NCI-H2196 treated with DMSO at 0.1 percent for 48 hours (cell line): Measurements from ENCODE around the gene RAF1.
A peak's percentile ranks its signal among the peaks of the same experiment; 100 is the strongest.
"Not testable (repeated sequence)": the region's sequence is repeated elsewhere in the genome, so short reads cannot be mapped to it uniquely, and the experiment has no call there.

Source experiments
- DNase-seq: peaks from one replicate; lab custom pipeline; 2025; ENCODE audit not compliant: unreplicated experiment; lab: John Stamatoyannopoulos, UW

RAF1 gene

DNA sequence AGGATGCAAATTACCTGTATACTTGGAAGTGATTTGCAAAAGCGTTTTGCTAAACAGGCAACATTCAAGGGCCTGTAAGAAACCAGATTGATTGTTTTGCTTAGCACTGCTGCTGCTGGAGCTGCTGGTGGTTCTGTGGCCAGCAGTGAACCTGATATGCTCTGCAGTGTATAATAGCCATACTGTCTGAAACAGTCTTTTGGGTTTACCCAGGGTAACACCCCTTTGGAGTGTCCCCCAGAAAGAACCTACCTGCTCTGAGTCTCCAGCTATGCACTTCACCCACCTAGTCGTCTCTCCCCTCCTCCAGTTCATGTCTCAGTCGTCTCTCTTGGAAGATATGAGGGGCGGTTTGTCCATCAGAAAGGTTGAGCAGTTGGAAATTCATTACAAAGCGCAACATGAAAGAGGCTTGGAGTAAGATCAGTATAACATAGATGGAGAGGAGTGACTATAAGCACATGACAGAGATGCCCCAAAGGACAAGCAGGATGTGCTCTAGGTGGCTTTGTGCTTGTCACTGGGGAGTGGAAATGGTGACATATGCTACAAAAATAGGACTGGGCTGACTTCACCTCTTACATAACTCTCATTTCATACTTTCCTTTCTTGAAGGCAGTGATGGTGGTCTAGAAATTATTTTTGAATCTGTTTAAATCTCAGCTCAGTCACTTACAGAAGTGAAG is 103.3 kb downstream of the RAF1 start:
- DNase-seq, result no peak

DNA sequence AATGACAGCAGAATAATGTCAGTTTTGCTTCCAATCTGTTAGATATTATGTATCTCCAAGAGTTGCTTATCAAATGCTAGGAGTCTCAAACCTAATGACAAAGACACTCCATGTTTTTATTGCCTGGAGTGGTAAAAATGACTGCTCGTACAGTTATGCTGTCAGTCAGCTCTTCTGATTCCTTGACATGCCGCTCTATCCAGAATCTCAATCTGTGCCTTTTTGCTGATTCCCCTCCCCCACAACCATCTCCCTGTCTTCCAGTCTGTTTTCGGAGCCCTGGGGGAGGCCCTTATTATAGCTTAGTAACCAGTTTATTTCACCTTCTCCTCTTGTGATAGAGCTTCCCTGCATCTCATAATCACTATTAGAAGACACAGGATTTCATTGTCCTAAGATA is 104.4 kb downstream of the RAF1 start:
- DNase-seq, result no peak

DNA sequence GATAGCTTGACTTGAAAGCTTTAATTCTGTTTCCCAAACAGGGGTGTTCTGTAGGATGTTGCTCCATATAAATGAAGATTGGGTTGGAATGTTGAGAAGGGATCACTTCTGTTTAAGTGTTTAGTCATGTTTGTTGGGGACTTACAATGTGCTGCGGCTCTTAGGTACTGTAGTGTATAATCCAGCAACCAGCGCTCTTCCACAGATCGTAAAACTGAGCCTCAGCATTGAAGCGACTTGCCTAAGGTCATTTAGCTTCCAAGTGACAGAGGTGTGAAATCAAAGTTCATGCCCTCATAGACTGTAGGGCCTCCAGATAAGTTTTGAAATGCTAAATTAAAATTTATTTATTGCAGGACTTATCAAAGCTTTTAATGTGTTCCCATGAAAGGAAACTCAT is 105.2 kb downstream of the RAF1 start:
- DNase-seq, result no peak

DNA sequence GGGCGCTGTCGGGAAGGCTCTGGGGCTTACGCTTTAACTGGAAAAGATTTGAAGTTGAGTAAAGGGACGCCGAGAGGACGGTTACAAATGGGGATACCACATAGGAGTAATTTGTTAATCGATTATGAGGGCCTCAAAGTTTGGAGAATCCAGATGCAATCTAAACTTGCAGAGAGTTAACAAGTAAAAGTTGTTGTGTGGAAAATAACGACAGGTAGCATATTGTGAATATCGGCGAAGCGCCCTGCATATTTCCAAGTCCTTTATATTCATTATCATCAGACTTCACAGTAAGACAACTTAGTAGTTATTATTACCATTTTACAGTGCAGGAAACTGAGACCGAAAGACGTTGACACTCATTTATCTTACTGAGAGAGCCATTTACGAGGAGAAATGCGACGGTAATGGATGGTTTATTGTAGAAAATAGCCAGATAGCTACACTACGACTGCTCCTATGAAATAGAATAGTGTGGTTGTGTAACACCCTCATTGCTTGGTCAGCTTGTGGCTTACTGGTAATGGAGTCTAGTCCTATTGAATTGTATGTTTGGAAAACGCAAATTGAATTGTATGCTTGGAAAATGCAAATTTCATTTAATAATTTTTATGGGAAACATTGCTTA is 106.3 kb downstream of the RAF1 start:
- DNase-seq, result no peak

DNA sequence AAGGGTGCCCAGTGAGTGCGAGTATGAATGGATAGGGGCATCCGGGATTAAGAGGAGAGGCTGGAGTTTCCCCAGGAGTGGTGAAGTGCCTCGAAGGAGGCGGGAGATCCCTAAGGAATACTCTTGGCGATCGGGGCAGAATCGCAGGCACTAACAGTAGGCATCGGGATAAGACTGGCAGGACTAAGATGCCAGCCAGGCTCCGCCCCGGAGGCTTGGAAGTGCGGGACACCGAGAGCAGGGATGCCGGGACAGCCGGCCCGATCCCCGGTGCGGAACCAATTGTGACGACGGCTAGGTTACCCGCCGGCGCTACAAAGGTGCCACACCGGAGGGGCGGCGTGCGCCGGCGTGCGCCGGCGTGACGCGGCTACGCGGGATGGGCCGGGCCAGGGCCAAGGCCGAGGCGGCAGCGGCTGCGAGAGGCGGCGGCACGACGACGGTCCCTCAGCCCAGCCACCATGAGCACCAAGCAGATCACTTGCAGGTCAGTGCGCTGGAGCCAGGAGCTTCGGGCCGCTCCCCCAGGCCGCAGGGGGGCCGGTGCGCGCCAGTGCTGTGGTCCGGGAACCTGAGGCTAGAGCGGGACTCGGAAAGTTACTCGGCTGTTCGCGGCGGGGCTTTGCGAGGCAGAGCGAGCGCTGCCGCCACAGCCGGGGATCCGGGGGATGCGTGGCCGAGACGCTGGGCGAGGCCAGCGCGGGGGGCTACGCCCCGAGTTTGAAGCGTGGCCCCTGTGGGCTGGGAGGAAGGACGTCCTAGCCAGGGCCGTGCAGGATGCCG is 107.0 kb downstream of the RAF1 start, which contains the start of gene MKRN2:
MKRN2 (plus strand) TSS at position 398 of the 783 bp plus-strand sequence; CDS start at position 462, 64 bp downstream.
- DNase-seq, result peak; percentile 30

DNA sequence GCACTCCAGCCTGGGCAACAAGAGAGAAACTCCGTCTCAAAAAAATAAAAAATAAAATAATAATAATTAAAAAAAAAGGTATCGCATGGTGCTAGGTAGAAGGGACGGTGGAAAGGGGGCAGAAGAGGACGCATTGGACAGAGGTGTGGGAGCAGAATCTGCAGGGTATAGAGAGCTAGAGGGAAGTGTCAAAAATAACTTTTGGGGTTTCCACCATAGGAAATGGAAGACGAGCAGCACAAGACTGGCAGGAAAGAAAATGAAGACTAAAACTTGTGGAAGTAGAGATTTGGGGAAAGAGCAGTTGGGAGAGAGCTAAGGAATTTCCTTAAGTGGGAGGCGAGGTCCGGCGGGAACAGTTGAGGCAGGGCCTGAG is 107.6 kb downstream of the RAF1 start:
- no peak for DNase-seq

DNA sequence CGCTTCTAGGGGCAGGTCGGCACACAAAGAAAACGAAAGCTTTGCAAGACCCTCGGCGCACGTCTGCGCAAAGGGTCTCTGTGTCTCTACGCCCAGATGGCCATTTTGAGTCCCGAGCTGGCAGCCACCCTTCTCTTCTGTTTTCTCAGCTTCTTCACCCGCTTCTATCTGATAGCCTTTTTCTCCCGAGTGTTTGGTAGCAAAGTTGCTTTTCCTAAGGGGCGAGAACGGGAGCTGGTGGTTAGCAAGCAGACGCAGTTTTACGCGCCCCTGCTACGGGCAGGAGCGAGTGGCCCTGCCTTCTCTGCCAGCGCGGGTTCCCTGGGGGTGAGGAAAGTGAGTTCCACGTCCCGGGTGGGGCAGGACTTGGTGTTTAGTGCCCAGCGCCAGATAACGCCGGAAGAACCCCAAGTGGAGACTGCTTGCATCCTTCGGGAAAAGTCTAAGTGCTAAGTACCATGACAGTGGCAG is 110.0 kb downstream of the RAF1 start:
- DNase-seq, result no peak

DNA sequence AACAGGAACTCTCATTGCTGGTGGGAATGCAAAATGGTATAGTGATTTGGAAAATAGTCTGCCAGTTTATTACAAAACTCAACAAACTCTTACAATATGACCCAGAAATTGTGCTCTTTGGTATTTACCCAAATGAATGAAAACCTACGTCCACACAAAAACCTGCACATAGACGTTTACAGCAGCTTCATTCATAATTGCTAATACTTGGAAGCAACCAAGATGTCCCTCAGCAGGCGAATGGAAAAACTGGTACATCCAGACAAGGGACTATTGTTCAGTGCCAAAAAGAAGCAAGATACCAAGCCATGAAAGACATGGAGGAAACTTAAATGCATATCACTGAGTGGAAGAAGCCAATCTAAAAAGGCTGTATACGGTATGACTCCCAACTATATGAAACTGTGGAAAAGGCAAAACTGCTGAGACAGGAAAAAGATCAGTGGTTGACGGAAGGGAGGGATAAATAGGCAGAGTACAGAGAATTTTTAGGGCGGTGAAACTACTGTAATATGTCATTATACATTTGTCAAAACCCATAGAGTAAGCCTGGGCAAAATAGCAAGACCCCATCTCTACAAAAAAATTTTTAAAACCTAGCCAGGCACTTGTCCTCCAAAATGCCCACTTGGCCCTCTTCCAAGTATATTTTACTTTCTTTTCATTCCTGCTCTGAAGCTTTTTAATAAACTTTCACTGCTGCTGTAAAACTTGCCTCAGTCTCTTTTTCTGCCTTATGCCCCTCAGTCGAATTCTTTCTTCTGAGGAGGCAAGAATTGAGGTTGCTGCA is 113.8 kb downstream of the RAF1 start:
- DNase-seq, result no peak

DNA sequence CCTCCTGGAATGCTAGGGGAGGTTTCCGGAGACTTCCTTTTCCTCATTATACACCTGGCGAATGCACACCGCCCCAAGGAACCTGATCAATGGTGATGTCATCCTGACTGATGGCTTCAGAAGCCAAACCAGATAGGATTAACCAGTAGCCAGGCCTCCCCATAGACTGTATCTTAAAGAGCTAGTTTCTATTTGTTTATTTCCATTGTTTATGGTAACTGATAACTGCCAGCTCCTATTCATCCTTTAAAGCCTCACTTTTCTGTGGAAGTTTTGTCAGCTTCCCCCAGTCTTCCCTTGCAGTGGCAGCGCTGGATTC is 118.5 kb downstream of the RAF1 start, which contains the start of gene MKRN2OS:
MKRN2OS (minus strand) TSS at position 27 of the 319 bp plus-strand sequence. CDS start 35 bp downstream, outside the sequence.
- DNase-seq, result no peak

DNA sequence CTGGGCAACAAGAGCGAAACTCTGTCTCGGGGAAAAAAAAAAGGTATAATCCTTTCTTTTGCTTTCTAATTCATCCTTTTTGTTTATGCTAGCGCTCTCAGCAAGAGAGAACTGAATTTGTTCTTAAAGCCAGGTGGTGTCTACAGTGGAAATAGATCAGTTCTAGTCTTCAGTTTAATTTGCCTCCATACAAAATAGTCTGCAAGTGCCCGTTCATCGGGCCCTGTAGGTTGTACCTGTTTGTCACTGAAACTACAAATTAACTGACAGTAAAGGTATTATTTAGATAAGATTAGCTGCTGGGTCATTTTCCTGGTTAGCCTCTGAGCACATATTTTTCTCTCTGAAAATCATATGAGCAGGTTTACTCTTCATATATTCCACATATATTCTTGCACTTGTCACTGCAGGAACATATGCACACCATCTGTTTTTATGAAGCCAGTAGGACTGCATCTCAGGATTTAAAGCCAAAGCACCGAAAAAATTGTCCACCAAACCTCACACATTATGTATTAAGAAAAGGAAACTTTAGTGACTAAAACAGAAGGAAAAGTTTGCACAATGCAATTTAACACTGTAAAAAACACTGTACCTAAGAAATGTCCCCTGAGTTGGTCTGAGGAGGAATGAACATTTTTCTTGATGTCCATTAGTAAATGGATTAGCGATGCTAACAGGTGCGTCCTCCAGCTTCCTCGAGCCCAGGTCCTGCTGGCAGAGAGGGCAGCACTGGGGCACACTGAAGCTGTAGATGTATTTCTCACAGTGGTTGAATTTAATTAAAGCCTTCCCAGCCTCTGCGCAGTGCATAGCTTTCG is 119.1 kb downstream of the RAF1 start:
- no peak for DNase-seq

DNA sequence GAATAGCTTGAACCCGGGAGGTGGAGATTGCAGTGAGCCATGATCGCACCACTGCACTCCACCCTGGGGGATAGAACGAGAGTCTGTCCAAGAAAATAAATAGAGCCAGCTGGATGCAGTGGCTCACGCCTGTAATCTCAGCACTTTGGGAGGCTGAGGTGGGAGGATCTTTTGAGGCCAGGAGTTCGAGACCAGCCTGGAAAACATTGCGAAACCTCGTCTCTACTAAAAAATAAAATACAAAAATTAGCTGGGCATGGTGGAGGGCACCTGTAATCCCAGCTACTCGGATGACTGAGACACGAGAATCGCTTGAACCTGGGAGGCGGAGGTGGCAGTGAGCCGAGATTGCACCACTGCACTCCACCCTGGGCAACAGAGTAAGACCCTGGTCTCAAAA is 120.4 kb downstream of the RAF1 start:
- not testable (repeated sequence) for DNase-seq

DNA sequence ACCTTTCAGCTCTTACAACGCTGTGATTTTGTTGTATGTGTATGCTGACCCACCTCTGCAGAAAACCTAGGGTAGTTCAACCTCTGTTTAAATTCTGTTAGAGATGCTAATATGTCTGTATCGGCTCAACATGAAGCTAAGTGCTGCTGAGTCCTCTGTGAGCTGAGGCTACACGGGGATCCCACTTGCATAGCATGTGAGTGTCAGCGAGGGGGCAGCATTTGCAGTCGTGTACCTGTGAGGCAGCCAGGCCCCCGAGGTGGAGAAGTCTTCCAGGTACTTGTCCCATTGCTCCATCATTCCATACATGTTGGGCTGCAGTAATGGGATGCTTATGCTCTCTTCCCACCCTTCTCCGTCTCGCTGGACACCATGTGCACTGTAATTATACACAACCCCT is 122.3 kb downstream of the RAF1 start:
- no peak for DNase-seq

DNA sequence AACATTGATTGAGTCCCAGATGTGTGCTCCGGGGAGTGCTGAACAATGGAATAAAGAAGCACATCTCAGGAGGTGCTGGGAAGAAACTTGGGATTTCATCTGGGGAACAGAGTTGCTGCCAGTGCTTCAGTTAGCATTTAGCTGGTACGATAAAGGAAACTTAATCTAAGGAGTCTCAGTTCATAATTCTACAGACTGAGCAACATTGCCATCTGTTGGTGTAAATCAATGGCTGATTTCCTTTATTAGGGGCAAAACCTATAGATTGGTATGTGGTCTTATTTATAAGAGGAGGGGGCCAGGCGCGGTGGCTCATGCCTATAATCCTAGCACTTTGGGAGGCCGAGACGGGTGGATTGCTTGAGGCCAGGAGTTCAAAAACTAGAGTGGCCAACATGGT is 127.5 kb downstream of the RAF1 start:
- no peak for DNase-seq
